Stromal cell of bone marrow (primary cell): ENCODE measurements around the gene NCOA6.
"Not testable (repeated sequence)": the region's sequence is repeated elsewhere in the genome, so short reads cannot be mapped to it uniquely, and the experiment has no call there.

Source experiments
- DNase-seq: peaks from one replicate; pipeline ENCODE4 v3.0.0-alpha.2; 2012; ENCODE audit warnings: low read depth

Gene NCOA6

DNA sequence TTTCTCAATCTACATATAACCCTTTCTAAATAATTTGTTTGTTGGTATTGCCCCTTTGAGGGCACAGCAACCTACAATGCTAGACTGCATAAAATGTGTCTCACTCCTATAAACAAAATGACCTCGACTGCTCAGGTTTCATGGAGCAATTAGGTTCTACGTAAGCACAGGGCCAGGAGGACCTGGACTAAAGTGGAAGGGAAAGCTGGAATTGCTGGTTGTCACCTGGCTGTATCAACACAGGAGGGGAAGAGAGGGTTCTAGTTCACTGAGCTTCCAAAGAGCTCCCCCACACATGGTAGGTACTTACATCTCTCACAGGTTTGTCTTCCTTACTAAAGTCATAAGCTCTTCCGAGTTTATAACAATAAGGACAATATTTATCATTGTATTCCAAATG, 51.0 kb downstream of the NCOA6 start:
- DNase-seq: no peak

DNA sequence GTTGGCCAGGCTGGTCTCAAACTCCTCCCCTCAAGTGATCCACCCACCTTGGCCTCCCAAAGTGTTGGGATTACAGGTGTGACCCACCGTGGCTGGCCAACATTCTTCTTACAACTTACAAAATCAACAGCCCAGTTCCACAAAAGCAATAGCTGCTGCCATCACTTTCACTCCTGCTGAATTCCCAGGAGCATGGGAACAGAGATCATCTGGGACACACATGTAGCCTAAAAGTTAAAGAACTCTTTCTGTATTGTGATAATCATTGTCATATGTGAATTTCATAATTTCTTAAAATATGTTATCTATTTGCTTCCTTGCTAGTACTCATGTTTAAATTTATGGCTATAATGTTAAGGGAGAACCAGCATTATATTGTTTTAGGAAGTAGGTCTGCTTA, 51.7 kb downstream of the NCOA6 start:
- DNase-seq: no peak

DNA sequence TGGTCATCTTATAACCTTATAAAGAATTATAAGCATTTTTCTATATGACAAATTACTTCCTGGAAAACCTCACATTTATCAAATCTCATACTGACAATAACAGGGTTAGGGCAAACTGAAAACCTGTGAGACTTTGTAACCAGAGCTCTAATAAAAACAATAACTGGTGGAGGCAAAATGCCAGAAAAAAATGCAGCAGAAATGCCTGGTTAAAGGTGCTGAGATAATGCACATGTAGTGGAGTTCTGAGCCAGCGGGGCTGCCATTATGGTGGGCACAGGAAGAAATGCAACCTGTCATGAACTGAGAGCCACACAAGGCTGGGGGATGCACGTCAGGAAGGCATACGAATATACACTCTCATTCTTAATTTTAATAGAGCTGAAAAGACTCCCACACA, 53.0 kb downstream of the NCOA6 start:
- no peak for DNase-seq

DNA sequence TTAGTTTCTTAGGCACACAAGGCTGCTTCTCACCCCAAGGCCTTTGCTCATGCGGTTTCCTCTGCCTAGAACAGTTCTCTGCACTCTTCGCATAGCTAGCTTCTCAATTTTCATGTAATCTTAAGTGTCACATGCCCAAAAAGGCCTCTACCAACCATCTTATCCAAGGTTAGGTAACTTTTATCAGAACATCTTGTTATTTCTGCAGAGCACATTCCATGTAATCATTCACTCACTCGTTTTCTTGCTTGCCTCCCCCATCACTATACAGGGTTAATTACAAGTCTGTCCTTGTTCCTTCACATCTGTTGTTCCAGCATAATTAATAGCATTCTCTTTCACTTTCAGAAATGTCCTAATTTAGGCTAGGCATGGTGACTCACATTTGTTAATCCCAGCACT, 53.8 kb downstream of the NCOA6 start:
- no peak for DNase-seq

DNA sequence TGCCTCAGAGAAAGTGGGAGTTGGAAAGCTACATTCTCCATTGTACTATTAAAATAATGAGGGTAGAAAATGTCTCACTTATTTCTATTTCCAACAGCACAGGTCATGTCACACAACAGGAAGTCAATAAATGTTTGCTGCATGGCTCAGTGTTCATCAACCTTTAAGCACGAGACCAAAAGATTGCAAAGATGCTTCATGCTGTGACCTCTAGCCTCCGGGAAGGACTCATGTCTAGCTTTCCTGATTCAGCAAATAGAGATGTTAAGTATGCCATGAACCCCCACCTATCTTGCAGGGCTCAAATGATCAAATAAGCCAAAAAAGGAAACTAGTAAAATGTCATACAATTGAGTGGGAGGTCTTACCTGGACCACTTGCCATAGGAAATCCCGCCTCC, 57.4 kb downstream of the NCOA6 start:
- DNase-seq: no peak

DNA sequence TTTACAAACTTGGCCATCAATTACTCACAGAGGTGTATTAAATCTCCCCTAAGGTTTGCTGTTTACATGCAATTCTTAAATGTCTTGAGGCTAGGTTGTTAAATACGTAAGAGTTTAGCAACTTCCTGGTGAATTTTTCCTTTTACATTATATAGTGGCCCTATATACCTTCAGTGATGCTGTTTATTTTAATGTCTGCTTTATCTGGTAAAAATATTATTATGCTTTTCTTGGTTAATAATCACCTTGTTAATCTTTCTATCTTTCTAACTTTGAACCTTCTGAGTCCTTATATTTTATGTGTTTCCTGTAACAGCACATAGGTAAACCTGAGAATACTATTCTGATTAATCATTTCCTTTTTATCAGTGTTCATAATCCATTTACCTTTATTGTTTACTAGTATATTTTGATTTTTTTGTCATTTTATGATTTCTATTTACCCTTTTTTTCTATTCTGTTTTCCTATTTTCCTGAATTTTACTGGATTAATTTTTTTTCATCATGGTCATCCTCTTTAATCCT, 63.4 kb downstream of the NCOA6 start:
- no peak for DNase-seq

DNA sequence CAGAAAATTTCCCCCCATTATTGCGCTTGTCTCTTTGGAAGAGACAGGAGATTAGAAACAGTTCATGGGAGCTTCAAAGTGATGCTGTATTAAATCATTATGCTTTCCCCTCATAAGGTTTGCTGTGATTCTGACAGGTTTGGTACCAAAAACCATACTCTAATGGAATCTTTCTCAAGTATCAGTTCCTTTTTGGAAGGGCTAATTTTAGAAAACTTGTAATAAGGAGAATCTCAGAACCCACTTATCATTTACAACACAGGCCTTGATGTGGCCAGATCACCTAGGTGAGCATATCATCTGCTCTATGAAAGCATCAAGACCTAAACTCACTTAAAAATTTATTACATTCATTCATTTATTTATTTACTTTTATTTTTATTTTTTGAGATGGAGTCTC, 70.1 kb downstream of the NCOA6 start:
- DNase-seq: no peak

DNA sequence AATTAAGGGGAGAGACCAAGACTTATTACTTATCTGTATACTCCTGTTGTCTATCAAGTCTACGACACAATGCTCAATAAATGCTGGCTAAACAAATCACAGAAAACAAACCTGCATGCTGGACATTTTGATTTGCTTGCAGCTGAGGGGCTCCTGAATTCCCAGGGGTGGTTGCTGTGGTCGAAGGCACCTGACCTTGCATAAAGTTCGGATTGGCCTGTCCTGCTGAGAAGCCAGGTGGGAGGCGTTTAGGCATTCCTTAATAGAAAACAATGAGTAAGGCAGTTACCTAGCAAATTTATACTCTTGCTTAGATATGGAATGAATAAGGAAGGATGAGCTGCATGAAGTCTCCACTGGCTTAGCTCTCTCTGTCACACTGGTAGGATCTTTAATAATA, 70.8 kb downstream of the NCOA6 start:
- no peak for DNase-seq

DNA sequence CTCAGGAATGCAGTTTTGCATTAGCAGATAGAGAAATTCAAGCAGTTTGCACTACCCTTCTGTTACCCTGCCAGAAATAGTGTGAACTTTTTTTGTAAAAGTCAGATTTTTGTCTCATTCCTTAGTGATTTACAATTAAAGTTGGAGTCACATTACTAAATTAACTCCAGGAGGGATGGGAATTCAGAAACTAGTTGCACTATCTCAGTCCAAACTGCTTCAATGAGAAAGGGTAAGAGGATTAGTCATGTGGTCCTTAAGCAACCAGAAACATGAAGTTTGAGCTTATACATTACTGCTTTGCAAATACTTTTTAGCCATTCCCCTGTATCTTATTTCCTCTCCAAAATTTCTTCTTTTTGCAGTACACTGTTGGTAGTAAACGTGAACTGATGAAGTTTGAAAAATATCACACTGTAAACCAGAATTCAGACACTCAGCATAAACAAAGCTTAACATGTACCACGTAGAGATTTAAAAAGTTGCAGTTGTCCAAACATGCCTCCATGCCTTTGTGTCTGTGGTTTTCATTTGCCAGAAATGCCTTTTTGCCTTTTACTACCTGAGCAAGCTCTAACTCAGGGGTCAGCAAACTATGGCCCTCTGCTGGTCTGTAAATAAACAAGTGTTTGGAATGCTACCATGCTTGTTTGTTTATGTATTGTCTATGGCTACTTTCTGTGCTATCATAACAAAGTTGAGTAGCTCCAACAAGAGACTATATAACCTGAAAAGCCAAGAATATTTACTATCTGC, 71.6 kb downstream of the NCOA6 start:
- no peak for DNase-seq

DNA sequence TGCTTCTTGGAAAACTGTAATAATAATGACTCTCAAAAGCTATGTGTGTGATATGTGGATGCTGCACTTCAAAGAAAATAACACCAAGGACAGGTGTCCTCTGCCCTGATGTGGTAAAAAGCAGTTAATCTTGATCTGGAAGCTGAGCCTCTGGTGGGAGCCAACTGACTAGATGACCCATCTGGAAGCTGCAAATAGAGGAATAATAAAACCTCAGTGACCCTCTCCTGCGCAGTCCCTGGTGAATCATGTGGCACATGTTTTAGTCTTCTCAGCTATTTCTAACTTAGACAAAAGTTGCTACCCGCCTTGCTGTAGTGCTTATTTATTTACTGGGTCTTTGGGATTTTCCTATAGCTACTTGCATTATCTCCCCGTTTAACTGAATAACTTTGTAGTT, 74.0 kb downstream of the NCOA6 start:
- no peak for DNase-seq

DNA sequence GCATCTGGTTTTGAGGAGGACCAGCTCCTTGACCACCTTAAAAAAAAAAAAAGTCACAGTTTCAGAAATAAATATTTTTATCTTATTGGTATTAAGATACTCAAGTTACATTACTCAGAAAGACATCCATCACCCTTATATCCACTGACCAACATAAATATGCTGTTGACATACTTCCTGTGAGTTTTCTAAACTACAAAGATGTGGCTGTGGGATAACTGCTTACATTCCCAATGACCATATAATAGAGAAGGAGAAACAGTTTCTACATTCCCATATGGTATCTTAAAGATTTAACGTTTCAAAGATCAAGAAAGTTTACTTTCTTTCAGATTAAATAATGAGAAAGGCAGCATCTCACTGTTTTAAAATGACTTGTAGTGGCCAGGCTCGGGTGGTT, 75.0 kb downstream of the NCOA6 start:
- no peak for DNase-seq

DNA sequence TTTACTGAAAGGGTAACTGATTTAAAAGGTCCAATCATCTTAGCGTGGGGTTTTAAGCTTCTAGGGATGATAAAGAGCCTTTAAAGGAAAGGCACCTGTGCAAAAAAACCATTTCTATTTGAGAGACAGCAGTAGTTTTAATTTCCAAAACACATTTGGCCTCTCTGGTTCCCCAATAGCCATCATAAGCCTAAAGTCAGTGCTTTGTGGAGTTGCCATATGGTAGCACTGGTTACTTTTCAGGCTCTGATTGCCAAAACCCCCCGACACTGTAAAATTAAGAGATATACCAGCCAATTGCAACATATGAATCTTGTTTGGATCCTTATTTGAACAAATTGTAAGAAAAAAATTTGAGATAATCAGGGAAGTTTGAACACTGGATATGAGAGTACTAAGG, 76.7 kb downstream of the NCOA6 start:
- no peak for DNase-seq

DNA sequence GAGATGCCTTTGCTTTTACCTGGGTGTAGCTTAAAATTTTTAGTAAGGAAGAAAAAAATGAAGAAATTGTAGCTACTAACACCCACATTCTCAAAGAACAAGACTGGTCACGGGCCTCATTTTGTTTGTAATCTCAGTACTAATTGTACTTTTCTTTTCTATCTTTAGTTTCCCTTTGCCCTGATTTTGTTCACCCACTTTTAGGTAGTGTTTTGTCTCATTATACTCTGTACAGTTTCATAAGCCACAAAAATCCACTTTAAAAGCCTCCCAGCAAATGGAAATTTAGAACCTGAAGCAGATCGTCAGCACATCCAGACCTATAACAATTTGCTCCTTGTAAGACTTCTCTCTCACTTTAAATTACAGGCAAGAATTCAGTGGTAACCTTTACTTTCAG, 78.0 kb downstream of the NCOA6 start:
- no peak for DNase-seq

DNA sequence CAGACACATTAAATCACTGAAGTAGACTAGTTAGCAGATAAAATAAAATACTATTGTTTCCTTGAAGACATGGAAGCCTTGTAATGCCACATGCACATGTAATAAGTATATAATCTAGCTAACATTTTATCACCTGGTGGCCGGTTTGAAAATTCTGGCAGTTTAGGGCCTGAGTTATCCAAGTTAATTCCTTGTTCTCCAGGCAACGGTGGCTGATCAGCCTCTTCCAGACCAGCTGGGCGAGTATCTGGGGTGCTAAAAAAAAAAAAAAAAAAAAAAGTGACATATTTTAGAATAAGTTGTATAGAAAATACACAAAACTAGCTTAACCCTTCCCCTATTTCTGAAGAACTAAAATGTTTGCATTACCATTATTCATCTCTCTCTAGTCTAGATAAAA, 78.8 kb downstream of the NCOA6 start:
- DNase-seq: no peak

DNA sequence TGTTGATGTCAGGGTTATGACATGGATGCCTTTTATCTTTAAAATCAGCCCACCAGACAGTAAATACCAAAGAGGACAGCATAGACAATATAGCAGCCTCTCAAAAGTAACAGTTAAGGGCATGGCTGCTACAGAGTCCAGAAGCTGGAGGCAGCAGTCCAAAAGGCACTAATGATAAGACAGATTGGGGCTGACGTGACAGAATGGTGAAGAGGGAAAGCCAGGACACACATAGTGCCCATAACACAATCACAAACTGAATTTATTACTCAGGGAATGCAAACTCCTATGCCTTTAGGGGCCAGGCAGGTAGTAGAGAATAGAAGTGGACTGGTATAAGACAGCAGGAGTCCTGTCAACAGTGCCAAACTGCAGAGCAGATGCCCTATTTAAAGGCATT, 80.6 kb downstream of the NCOA6 start:
- DNase-seq: no peak

DNA sequence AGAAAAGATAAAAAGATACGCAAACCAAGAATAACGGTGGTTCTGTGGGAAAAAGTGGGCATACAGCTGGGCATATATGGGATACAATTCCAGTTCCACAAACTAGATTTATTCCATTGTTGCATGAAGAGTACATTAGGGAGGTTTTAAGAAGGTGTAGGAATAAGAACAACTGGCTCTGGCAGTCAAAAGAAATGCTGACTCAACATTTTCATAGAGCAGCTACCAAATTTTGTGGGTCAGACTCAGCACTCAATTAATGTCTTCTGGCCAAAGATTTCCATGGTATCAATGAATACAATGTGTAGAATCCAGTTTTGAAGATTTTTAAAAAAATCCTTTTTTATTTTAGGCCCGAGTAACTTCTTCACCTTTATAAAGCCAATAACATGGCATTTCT, 81.1 kb downstream of the NCOA6 start:
- no peak for DNase-seq

DNA sequence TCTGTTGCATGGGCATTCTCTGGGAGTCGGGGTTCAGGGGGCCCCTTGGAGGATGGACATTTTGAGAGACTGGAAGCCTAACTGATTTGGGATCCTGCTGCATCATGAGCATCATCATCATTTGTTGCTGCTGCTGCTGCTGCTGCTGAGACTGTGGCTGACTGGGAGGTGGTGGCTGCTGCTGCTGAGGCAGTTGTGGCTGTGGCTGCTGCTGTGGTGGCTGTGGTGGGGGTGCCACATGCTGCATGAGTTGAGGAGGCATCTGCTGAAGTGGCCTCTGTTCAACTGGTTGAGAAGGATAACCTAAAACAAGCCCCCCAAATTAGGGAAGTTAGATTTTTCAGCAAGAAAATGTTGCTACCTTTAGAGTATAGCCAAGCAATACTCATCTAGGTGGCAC, 82.4 kb downstream of the NCOA6 start:
- no peak for DNase-seq

DNA sequence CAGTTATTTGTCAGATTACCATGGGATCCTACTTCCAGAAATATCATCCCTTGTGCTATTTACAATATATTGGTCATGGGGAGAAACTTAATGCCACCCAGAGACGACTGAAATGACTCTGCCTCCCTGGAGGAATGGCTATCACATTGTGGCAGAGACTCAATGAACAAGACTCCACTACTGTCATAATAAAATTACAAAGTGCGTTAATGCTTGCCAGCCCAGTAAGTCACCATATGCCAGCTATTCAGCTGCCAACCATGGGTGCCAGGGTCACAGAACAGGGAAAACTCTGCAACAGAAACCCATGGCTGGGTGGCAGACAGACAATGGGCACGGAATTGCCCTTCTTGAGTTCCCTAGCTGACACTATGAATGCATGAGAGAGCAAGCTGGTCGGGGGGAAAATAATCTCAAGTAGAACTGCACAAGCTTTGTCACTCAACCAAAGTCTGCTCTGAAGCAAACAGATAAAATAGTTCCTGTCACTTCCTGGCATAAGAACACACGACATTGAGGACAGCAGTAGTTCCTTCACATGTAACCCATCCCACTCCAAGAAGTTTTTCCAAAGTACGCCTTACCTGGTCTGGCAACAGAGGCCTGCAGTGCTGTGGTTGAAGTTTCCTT, 89.2 kb downstream of the NCOA6 start:
- DNase-seq: no peak

DNA sequence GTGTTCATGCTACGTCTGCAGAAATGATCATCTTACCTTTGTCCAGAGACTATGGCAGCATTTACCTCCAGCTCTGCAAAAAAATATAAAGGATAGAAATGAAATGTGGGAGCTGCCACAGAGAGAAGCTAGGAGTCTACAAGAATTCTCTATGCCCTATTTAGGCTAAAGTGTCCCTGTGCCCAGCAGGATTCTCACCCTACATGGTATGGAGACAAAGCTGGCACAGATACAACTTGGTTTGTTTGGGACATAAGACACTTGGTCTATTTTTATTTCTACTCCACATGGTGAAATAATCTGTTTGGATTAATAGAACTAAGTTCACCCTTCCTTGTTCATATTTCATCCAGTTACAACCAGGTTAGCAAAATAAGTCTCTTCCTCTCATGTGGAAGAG, 92.9 kb downstream of the NCOA6 start:
- DNase-seq: no peak

DNA sequence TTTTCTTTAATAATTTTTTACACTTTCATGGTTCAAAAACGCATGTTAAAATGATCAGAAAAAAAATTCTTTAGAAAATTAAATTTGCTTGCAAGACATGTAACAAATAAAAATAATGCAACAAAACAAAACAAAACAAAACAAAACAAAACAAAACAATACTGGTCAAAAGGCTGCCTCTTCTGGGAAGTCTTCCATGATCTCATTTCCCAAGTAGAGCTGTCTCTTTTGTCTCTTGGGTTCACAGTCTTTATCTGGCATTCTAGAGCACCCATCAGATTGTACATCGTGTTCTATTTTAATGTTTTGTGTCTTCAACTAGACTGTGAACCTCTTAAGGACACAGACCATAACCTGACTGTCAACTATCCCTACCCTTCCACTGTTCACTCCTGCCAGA, 96.0 kb downstream of the NCOA6 start:
- DNase-seq: no peak

DNA sequence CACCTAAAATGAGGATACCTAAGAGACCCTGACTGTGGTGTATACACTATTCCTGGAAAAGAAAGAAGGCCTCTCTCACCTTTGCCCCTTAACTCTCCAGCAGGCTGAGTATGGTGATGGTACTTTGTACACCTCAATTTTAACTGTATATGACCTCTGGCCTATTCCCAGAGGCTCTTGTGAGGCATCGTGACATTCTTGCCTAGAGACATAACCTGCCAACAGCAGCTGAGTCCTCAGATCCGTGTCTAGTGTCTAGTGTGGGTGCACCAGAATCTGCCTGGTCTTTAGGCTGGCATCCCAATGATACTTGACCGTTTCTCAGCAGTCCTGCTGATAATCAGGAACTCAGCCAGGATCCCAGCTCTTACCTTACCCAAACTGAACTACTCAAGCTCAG, 101.3 kb downstream of the NCOA6 start:
- DNase-seq: no peak

DNA sequence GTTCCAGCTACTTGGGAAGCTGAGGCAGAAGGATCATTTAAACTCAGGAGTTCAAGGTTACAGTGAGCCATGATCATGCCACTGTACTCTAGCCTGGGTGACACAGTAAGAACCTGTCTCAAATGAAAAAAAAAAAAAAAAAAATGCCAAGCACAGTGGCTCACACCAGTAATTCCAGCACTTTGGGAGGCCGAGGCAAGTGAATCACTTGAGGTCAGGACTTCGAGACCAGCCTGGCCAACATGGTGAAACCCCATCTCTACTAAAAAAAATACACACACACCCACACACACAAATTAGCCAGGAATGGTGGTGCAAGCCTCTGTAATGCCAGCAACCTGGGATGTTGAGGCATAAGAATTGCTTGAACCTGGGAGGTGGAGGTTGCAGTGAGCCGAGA, 102.9 kb downstream of the NCOA6 start:
- not testable (repeated sequence) for DNase-seq

DNA sequence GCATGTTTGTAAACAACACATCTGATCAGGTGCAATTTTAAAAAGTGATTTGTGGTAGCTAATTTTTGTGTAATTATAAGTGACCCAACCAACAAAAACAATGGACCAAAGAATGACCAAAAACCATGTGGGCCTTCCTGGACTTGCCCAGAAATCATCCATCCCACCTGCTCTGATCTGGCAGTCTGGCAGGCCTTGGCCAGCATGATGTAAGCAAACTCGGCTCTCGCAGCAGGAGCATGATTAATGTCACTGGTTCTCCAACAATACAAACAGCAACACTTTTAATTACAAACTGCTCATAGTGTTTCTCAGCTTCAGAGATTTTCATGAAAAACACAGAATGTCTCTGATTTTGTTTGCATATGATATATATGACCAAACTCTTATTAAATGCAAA, 105.2 kb downstream of the NCOA6 start:
- no peak for DNase-seq
